Stimulated activated CD8-positive, alpha-beta memory T cell treated with anti-CD3 and anti-CD28 coated beads, Interleukin-12 subunit alpha, Interleukin-12 subunit beta, amount 100 ng/mL, for 1 hour (primary cell): ENCODE measurements around the gene SVIL.
"Not testable (repeated sequence)": the region's sequence is repeated elsewhere in the genome, so short reads cannot be mapped to it uniquely, and the experiment has no call there.

Experiments
- DNase-seq: peaks from one replicate; pipeline ENCODE4 v3.0.0-alpha.2; 2020; ENCODE audit warnings: low read depth

SVIL gene

GRCh38 chr10:29541422-29542210 lies 93.2 kb downstream of the SVIL start:
- no peak for DNase-seq

- no peak for DNase-seq
These were observed 94.8 kb downstream of the SVIL start for GRCh38 chr10:29540016-29540415.

- DNase-seq = no peak
These were observed 95.4 kb downstream of the SVIL start for GRCh38 chr10:29539412-29539811.

GRCh38 chr10:29537799-29538198 lies 97.0 kb downstream of the SVIL start:
- DNase-seq = no peak

- not testable (repeated sequence) for DNase-seq
These were observed 98.1 kb downstream of the SVIL start for GRCh38 chr10:29536691-29537090.

- no peak for DNase-seq
These were observed 98.9 kb downstream of the SVIL start for GRCh38 chr10:29535778-29536453.

GRCh38 chr10:29535012-29535777 lies 99.6 kb downstream of the SVIL start:
- DNase-seq = no peak

GRCh38 chr10:29534590-29534989 lies 100.2 kb downstream of the SVIL start:
- no peak for DNase-seq

- no peak for DNase-seq
These were observed 101.0 kb downstream of the SVIL start for GRCh38 chr10:29533696-29534285.

- DNase-seq = no peak
These were observed 101.7 kb downstream of the SVIL start for GRCh38 chr10:29533046-29533445.

- no peak for DNase-seq
These were observed 102.4 kb downstream of the SVIL start for GRCh38 chr10:29532256-29532878.

- no peak for DNase-seq
These were observed 104.4 kb downstream of the SVIL start for GRCh38 chr10:29530112-29530976.

GRCh38 chr10:29529146-29529545 lies 105.6 kb downstream of the SVIL start:
- DNase-seq = no peak

GRCh38 chr10:29525762-29526161 lies 109.0 kb downstream of the SVIL start:
- no peak for DNase-seq

- no peak for DNase-seq
These were observed 110.1 kb downstream of the SVIL start for GRCh38 chr10:29524720-29525119.

GRCh38 chr10:29524294-29524693 lies 110.5 kb downstream of the SVIL start:
- DNase-seq = no peak

- DNase-seq = no peak
These were observed 111.9 kb downstream of the SVIL start for GRCh38 chr10:29522918-29523317.

GRCh38 chr10:29522061-29522855 lies 112.5 kb downstream of the SVIL start:
- DNase-seq = no peak

GRCh38 chr10:29519659-29520058 lies 115.1 kb downstream of the SVIL start:
- no peak for DNase-seq

- no peak for DNase-seq
These were observed 117.3 kb downstream of the SVIL start for GRCh38 chr10:29517352-29517923.
